Fibroblast of skin of right biceps (primary cell): ENCODE results near the gene CAMLG.

Experiments used
- DNase-seq: peaks from one replicate; pipeline ENCODE4 v3.0.0-alpha.2; 2013

Gene CAMLG

GRCh38 chr5:134784241-134784920, 46.0 kb downstream of the CAMLG start:
- no peak for DNase-seq

GRCh38 chr5:134784946-134785620, 46.7 kb downstream of the CAMLG start:
- DNase-seq, result peak; percentile 16

- no peak for DNase-seq
Observed at GRCh38 chr5:134787692-134788091, 49.3 kb downstream of the CAMLG start.

GRCh38 chr5:134791580-134791979, 53.2 kb downstream of the CAMLG start:
- DNase-seq, result no peak

- DNase-seq, result no peak
Observed at GRCh38 chr5:134792286-134792685, 53.9 kb downstream of the CAMLG start.

GRCh38 chr5:134793111-134793510, 54.8 kb downstream of the CAMLG start:
- DNase-seq, result no peak

GRCh38 chr5:134794082-134794481, 55.7 kb downstream of the CAMLG start:
- DNase-seq, result peak; percentile 14

GRCh38 chr5:134794819-134795218, 56.5 kb downstream of the CAMLG start:
- DNase-seq, result no peak

GRCh38 chr5:134798468-134798867, 60.1 kb downstream of the CAMLG start:
- no peak for DNase-seq
